Chondrocyte (in vitro differentiated cells): ENCODE results near the gene AFF2. TPM values are rescaled to one million over a fixed set of nuclear protein-coding genes. Genes with fewer than 3 reads are reported as not detected.

Experiments used
- DNase-seq: peaks from one replicate; pipeline ENCODE4 v3.0.0; 2021; ENCODE audit warnings: mixed read lengths, low spot score
- H3K27ac Mint-ChIP-seq: one replicate; pipeline ENCODE4 v1.8.0; 2021; ENCODE audit warnings: mild to moderate bottlenecking, moderate library complexity, mixed read lengths; ENCODE audit not compliant: unreplicated experiment
- H3K27me3 Mint-ChIP-seq: 2 replicates; pipeline ENCODE4 v1.8.0; 2021; ENCODE audit warnings: low read depth, mixed read lengths
- H3K36me3 Mint-ChIP-seq: 2 replicates; pipeline ENCODE4 v1.8.0; 2021; ENCODE audit warnings: low read depth, mixed read lengths
- H3K4me1 Mint-ChIP-seq: 2 replicates; pipeline ENCODE4 v1.8.0; 2021; ENCODE audit warnings: low read depth, mild to moderate bottlenecking, mixed read lengths
- H3K4me3 Mint-ChIP-seq: one replicate; pipeline ENCODE4 v1.8.0; 2021; ENCODE audit warnings: mild to moderate bottlenecking, moderate library complexity, mixed read lengths; ENCODE audit not compliant: unreplicated experiment
- H3K9me3 Mint-ChIP-seq: 2 replicates; pipeline ENCODE4 v1.8.0; 2021; ENCODE audit warnings: low read depth, mixed read lengths
- CTCF ChIP-seq: fragments of 200-600 bp; sonication (generic); IDR thresholded peaks from 2 replicates; pipeline ENCODE4 v1.5.0; 2021; ENCODE audit warnings: antibody characterized with exemption, mild to moderate bottlenecking, moderate library complexity
- total RNA-seq: library from RNA; stranded (reverse); gene quantifications from 3 replicates; pipeline ENCODE4 v1.2.1, GENCODE V29; 2021

Gene AFF2
- total RNA-seq, 1 donor from 2014 or later = 22.4 TPM

GRCh38 chrX:148698221-148698620 lies 197.8 kb downstream of the AFF2 start:
- H3K27me3 Mint-ChIP-seq = no peaks in the 10 kb centered on the region
- DNase-seq = no peak
- no peaks in the 10 kb centered on the region for H3K4me1 Mint-ChIP-seq
- TF ChIP-seq CTCF = no peak
- peaks cover 5% of the 10 kb centered on the region for H3K9me3 Mint-ChIP-seq
- no peak overlapping the region for H3K4me3 Mint-ChIP-seq
- H3K36me3 Mint-ChIP-seq = no peaks in the 10 kb centered on the region
- H3K27ac Mint-ChIP-seq = no peak overlapping the region

GRCh38 chrX:148700021-148700420 lies 199.6 kb downstream of the AFF2 start:
- TF ChIP-seq CTCF = no peak
- H3K4me1 Mint-ChIP-seq = no peaks in the 10 kb centered on the region
- H3K27ac Mint-ChIP-seq = no peak overlapping the region
- peaks cover 3% of the 10 kb centered on the region for H3K9me3 Mint-ChIP-seq
- no peak overlapping the region for H3K4me3 Mint-ChIP-seq
- H3K27me3 Mint-ChIP-seq = no peaks in the 10 kb centered on the region
- no peak for DNase-seq
- H3K36me3 Mint-ChIP-seq = no peaks in the 10 kb centered on the region

GRCh38 chrX:148713981-148714380 lies 213.6 kb downstream of the AFF2 start:
- TF ChIP-seq CTCF = no peak
- Mint-ChIP-seq H3K27ac (no peak overlapping the region), H3K36me3 (no peaks in the 10 kb centered on the region), H3K9me3 (peaks cover 6% of the 10 kb centered on the region), H3K4me1 (no peaks in the 10 kb centered on the region), H3K27me3 (no peaks in the 10 kb centered on the region), H3K4me3 (no peak overlapping the region)
- DNase-seq = no peak

- Mint-ChIP-seq H3K27me3 (no peaks in the 10 kb centered on the region), H3K4me3 (no peak overlapping the region), H3K36me3 (no peaks in the 10 kb centered on the region), H3K27ac (no peak overlapping the region), H3K9me3 (peaks cover 10% of the 10 kb centered on the region), H3K4me1 (no peaks in the 10 kb centered on the region)
- DNase-seq = no peak
- TF ChIP-seq CTCF = no peak
Observed at GRCh38 chrX:148715361-148715760, 214.9 kb downstream of the AFF2 start.

- Mint-ChIP-seq H3K36me3 (no peaks in the 10 kb centered on the region), H3K9me3 (peaks cover 16% of the 10 kb centered on the region), H3K4me3 (no peak overlapping the region), H3K27ac (no peak overlapping the region), H3K27me3 (no peaks in the 10 kb centered on the region), H3K4me1 (no peaks in the 10 kb centered on the region)
- no peak for TF ChIP-seq CTCF
- no peak for DNase-seq
Observed at GRCh38 chrX:148722966-148723365, 222.5 kb downstream of the AFF2 start.
